ENCODE results near the gene RASD2. TPM values are rescaled to one million over a fixed set of nuclear protein-coding genes. Genes with fewer than 3 reads are reported as not detected.

Gene RASD2
- total RNA-seq, 2 donors from 2014 or later, result 4.2 to 10.2 TPM

DNA sequence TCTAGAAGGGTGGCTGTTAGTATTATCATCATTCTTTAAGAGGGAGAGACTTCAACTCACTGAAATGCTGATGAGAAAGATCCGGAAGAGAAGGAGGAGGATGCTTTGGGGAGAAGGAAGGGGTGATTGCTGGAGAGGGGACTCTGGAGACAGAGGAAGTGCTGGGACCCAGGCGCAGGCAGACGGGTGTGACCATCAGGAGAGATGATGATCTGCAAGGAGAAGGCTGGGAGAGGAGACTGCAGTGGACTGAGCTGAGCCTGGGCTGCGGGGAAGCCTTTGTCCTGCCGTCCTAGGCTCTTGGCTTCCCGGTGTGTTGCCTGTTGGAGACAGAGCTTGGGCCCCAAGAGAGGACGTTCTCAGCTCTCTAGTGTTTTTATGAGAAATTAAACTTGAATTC, 22.6 kb downstream of the RASD2 start:
- no peaks in the 10 kb centered on the region for H3K27me3 ChIP-seq
- DNase-seq, result no peak
- no peak overlapping the region for H3K4me3 ChIP-seq
- H3K36me3 ChIP-seq, result no peaks in the 10 kb centered on the region
- intact Hi-C loops (cut with DNase I), result no loop called here
- H3K27ac ChIP-seq, result no peak overlapping the region
- no peaks in the 10 kb centered on the region for H3K4me1 ChIP-seq
- TF ChIP-seq, protein P1, sequence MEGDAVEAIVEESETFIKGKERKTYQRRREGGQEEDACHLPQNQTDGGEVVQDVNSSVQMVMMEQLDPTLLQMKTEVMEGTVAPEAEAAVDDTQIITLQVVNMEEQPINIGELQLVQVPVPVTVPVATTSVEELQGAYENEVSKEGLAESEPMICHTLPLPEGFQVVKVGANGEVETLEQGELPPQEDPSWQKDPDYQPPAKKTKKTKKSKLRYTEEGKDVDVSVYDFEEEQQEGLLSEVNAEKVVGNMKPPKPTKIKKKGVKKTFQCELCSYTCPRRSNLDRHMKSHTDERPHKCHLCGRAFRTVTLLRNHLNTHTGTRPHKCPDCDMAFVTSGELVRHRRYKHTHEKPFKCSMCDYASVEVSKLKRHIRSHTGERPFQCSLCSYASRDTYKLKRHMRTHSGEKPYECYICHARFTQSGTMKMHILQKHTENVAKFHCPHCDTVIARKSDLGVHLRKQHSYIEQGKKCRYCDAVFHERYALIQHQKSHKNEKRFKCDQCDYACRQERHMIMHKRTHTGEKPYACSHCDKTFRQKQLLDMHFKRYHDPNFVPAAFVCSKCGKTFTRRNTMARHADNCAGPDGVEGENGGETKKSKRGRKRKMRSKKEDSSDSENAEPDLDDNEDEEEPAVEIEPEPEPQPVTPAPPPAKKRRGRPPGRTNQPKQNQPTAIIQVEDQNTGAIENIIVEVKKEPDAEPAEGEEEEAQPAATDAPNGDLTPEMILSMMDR (IDR thresholded peaks at IDR 0.05), result no peak
- H3K9me3 ChIP-seq, result no peaks in the 10 kb centered on the region
- no peak overlapping the region for H3K9ac ChIP-seq (ENCODE audit: low read depth in 2 of 2, low read length in 2 of 2)

DNA sequence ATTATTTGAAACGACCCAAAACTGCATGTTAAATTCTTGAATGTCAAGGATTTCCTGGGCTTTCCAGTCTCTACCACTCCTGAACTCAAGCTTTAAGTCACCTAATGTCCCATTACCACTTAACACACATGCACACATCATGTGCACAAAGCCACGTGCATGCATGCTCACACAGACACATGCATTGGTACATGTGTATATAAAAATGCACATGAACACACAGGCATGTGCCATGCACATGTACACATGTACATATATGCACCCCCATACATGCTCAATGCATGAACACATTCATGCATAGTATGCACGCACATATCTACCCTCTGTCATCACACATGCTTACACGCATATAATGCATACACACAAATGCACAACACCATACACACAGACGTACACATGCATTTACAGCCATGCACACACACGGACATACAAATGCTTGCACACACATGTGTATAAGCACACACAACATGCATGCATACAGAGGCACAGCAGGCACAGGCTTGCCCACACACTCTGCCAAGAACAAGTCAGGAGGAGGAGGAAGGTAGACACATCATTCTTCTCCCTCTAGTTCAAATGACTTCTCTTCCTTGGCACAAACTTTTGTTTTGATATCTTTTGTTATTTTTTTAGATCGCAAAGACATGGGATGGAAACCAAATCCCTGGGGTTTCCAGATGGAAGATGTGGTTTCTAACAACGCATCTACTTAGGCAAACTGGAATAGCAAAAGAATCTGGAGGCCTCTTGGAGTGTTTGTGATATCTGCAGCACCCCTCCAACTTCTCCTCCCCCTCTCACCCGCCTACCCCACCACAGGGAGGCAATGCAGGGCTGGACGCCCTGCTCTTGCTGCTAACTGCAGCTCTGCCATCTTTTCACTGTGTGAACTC, 24.6 kb downstream of the RASD2 start:
- Histone ChIP-seq H3K9me3 (no peaks in the 10 kb centered on the region), H3K4me3 (no peak overlapping the region), H3K27ac (no peak overlapping the region), H3K4me1 (no peaks in the 10 kb centered on the region), H3K27me3 (no peaks in the 10 kb centered on the region), H3K36me3 (no peaks in the 10 kb centered on the region), H3K9ac (ENCODE audit: low read depth in 2 of 2, low read length in 2 of 2) (no peak overlapping the region)
- TF ChIP-seq, protein P1 (IDR thresholded peaks at IDR 0.05), result no peak
- no peak for DNase-seq
- intact Hi-C loops (cut with DNase I), result no loop called here

GRCh38 chr22:35567351-35568141, 26.9 kb downstream of the RASD2 start:
- intact Hi-C loops (cut with DNase I), result no loop called here
- Histone ChIP-seq H3K9me3 (no peaks in the 10 kb centered on the region), H3K27ac (no peak overlapping the region), H3K27me3 (no peaks in the 10 kb centered on the region), H3K4me3 (no peak overlapping the region), H3K36me3 (no peaks in the 10 kb centered on the region), H3K9ac (ENCODE audit: low read depth in 2 of 2, low read length in 2 of 2) (no peak overlapping the region), H3K4me1 (no peaks in the 10 kb centered on the region)
- TF ChIP-seq, protein P1 (IDR thresholded peaks at IDR 0.05), result no peak
- no peak for DNase-seq

DNA sequence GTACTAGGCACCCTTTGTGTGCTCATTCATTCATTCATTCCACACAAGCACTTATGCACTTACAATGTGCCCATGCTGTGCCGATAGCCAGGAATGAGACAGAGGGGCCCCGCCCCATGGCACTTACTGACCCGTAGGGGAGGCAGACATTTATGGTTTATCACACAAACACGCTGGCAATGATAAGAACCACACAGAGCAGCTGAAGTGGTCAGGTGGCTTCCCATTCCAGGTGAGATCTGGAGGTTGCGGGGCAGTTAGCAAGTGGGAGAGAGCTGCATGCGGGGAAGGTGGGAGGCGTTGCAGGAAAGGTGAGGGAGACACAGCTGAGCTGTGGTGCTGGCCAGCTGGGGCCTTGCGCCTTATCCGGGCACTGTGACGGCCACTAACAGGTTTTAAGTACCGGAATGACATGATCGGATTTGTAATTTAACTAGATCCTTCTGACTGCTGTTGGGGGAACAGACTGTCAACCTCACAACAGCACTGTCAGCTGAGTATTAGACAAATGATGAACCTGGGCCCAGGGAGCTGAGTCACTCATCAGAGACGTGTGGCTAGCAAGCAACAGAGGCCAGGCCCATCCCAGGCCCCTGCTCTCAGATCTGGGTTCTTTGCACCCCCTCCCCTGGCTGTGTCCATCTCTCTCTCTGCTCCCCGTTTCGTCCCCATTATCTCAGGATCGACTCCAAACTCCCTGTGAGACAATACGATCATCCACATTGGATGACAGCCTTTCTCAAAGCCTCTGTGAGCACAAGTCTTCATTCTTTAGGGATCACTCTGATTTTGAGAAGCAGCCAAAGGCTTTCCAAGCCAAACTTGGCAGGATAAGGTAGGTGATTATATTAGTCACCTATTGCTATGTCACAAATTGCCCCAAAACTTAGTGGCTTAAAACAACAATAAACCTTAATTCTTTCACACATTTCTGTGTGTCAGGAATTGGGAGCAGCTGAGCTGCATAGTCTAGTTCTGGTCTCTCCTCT, 28.4 kb downstream of the RASD2 start:
- no peak overlapping the region for H3K27ac ChIP-seq
- no peak for DNase-seq
- no peak overlapping the region for H3K4me3 ChIP-seq
- TF ChIP-seq, protein P1 (IDR thresholded peaks at IDR 0.05), result no peak
- H3K9me3 ChIP-seq, result no peaks in the 10 kb centered on the region
- no peak overlapping the region for H3K9ac ChIP-seq (ENCODE audit: low read depth in 2 of 2, low read length in 2 of 2)
- H3K27me3 ChIP-seq, result no peaks in the 10 kb centered on the region
- H3K36me3 ChIP-seq, result no peaks in the 10 kb centered on the region
- intact Hi-C loops (cut with DNase I), result no loop called here
- no peaks in the 10 kb centered on the region for H3K4me1 ChIP-seq

DNA sequence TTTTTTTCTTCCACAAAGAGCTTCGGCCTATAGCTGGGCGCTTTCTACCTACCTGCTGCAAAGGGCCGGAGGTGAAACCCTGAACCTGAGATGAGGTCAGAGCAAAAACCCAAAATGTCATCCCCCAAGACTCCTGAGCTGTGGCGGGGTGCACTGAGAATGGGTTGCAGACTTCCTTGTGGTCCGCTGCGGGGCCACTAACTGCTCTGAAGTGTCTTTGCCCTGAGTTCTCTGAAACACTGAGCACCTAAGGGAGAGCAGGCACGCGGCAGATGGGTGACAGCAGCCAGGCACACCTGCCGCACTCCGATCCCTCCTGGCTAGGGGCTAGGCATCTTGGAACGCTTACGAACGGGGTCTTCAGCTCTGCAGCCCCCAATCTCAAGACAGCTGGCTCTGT, 29.3 kb downstream of the RASD2 start:
- no peak overlapping the region for H3K9ac ChIP-seq (ENCODE audit: low read depth in 2 of 2, low read length in 2 of 2)
- no peaks in the 10 kb centered on the region for H3K27me3 ChIP-seq
- no peak overlapping the region for H3K4me3 ChIP-seq
- TF ChIP-seq, protein P1 (IDR thresholded peaks at IDR 0.05), result no peak
- no peaks in the 10 kb centered on the region for H3K36me3 ChIP-seq
- H3K9me3 ChIP-seq, result no peaks in the 10 kb centered on the region
- H3K4me1 ChIP-seq, result no peaks in the 10 kb centered on the region
- no peak for DNase-seq
- intact Hi-C loops (cut with DNase I), result no loop called here
- H3K27ac ChIP-seq, result no peak overlapping the region
